NCI-H187 treated with DMSO at 0.1 percent for 48 hours (cell line): ENCODE data around the gene RAB11FIP4.

ENCODE experiments used
- DNase-seq: peaks from one replicate; lab custom pipeline; 2025; lab: John Stamatoyannopoulos, UW

Gene RAB11FIP4

DNA sequence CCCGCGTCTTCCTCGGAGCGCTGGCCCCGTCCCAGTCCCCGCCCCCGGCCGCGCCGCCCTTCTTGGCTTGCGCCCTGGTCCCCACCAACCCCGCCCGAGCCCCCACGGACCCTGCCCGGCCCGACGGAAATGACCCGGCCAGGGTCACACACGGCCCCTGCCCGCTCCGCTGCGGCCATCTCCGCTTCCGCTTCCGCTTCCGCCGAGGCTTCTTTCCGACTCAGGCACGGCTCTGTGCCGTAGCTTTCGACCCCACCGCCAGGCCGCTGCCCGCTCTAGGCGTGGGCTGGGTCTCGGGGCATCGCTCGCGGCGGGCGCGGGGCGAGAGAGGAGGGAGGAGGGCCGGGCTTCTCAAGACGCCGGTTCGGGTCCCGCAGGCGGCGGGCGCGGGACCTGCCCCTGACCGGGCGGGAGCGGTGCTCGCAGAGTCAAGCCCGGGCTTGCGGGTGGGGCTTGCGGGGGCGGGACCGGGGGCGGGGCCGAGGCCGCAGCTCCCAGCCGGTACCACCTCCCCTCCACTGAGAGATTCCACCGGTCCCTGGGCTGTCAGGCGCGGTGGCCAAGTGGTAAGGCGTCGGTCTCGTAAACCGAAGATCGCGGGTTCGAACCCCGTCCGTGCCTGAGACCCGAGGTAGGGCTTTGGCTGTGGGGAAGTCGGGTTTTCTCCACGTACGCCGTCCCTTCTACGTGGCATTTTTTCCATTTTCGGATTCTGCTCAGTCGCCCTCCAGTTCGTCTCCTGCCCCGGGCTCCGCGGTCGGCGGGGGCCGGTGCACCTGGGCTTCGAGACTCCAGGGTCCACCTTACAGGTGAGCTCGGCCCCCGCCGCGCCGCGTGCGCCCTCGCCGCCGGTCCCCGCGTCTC is 158.3 kb downstream of the RAB11FIP4 start:
- DNase-seq: peak; percentile 33

DNA sequence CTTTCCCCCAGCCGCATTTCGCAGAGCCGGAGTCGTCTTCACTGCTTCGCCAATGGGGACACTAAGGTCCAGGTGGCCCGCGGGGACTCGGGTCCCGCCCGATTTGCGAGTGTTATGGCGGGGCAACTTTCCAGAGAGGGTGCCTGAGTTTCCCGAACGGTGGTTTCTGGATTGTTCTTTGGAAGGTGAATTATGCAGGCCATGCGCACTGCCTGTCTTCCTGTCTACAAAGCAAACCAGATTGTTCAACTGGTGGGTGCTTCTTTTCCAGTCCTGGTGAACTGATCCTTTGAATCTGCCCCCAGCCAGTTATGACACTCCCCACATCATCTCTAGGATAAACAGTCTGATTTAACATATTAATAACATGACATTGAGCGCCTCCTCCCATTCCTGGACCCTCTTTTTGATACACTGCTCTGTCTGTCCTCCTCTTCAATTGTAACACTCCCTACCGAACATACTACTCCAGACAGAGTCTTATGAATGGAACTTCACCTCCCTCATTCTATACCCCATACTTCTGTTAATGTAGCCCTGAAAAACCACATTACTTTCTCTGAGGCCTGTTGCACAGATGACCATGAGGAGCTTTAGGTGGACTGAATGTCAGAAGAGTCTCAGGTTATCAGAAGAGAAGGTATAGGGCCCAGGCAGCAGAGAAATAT is 159.0 kb downstream of the RAB11FIP4 start:
- DNase-seq: no peak

DNA sequence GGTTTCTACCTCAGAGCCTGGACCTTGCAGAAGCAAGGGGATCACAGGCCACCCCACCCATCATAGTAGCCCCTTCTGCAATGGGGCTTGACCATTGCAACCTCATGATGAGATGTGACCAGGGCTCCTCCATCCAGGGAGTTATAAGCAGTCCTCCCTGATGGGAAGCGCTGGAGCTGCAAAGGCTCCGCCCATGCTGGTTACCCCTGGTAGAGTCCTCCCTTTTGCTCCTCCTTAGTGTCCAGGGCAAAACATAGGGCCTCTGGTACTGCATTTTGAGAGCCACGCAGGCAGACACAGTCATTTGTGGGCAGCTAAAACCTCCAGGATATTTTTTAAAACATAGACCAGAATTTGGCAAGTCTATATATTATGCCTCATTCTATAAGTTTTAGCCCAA is 161.1 kb downstream of the RAB11FIP4 start:
- DNase-seq: no peak

DNA sequence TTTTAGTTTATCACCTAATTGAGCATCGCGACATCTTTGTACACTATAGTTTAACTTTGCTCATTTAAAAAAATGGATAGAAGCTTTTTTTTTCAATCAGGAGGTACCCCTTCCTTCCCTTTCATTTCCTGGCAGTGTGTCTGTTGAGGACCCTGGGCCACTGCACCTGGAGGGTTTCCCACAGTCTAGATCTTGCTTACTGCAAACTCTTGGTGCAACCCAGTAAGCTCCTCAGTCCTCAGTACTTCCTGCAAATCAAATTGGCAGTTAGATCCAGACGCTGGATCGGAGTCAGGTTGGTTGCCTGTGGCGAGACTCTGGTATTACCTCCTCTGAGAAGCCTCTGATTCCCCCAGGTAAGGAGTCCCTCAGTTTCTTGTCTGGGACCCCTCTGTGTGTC is 162.0 kb downstream of the RAB11FIP4 start:
- DNase-seq: no peak

DNA sequence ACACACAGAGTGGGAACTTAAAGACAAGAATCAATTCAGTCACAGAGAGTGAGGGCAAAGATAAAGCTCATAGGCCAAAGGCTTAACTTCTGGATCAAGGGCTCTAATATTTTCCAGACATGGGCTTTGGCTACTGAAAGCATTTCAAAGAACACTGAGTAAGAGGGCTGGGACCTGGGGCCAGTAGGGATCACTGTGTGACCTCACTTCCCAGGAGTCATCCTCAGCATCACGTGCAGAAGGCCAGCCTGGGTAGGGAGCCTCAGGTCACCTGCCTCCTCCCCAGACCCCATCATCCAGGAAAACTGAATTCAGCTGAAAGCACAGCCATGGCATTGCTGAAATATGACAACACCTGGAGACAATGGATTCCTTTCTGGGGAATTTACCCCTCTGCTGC is 163.5 kb downstream of the RAB11FIP4 start:
- DNase-seq: no peak

DNA sequence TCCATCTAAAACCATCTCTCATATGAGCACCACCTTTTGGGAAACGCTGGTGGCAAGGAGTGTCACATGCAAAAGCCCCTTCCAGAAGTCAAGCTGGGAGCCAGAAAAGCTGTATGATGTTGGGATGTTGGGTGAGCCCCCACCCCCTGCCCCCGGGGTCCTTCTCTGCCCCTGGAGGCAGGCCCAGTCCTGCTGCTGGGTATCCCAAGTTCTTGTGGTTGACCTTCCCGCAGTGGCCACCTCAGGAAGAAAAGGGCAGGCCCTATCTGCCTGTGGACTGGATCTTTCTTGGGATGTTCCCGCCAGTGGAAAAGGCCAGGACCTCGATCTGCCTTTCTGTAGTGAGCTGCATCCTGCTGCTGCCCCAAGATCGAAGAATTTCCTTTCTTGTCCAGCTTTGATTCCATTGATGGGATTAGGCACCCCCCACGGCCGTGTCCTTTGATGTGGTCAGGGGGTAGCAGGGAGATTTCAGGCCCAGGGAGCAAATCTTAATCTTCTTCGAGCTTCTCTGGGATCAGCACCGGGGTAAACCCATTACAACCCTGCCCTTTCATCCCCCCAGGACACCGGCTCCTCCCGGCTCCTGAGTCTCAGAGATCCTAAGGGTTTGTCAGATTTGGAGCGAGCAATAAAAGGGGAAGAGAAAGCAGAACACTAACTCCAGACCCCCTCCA is 165.6 kb downstream of the RAB11FIP4 start:
- no peak for DNase-seq

DNA sequence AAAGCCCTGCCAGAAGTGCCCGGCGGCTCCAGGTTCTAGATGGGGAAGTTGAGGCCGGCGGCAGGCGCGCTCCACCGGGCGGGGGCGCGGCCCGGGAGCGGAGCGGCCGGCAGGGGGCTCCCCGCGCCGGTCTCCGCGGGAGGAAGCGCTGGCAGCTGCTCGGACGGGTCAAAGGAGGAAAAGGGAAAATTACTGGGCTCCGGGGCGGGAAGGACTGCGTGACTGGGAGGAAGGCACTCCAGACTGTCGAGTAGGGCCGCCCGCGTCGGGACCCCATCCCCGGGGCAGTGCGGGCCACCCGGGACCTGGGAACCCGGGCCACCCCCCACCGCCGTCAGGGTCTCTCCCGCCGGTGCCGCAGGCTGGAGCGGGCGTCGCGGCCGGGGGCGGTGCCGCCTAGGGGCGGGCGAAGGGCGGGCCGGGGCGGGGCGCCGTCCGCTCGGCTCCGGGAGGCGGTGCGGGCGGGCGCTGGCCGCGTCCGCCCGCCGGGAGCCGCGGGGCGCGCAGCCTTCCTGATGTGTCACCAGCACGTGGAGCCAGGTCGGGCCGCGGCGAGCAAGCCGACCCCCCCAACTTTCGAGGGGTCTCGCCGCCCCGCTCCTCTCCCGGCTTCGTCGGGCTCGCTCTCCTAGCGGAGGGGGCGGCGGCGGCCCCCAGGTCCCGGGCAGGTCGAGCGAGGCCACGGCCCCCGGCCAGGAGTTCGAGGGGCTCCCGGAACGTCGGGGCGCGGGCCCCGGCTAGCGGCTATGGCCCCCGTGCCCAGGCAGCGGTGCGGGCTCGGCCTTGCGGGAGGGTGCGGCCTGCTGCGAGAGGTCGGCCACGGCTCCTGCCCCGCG is 167.5 kb downstream of the RAB11FIP4 start:
- no peak for DNase-seq

DNA sequence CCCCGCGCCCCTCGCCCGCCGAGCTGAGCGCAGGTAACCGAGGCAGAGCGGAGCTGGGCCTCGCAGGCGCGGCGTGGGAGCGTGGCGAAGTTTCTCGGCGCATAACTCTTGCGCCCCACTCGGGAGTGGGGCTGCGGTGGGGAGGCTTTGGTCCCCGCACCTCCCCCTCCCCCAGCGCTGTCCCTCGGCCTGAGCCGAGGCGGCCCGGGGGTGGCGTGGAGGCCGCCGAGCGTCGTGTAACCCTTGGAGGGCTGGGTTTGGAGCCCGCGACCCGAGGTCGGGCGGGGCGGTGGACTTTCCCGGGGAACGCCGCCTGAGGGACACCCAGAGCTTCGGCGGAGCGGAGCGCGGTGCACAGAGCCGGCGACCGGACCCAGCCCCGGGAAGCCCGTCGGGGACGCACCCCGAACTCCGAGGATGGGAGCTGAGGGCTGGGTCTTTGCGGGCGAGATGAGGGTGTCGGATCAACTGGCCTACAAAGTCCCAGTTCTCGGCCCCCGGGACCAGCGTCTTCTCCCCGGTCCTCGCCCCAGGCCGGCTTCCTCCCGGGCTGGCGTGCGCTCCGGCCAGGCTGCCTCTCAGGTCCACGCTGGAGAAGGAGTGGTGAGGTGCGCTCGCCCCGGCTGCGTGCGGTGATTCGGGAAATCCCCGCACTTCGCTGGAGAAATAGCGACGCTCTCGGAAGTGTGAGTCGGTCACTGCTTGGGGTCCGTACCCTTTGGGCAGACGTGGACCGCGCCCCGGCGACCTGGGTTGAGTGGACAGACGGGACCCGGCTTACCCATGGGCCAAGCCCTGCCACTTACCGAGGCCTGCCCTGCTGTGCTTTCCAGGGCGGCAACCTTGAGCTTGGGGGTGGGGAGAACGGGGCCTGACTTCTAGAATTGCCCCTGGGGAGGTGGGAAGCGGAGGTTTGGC is 168.4 kb downstream of the RAB11FIP4 start:
- no peak for DNase-seq

DNA sequence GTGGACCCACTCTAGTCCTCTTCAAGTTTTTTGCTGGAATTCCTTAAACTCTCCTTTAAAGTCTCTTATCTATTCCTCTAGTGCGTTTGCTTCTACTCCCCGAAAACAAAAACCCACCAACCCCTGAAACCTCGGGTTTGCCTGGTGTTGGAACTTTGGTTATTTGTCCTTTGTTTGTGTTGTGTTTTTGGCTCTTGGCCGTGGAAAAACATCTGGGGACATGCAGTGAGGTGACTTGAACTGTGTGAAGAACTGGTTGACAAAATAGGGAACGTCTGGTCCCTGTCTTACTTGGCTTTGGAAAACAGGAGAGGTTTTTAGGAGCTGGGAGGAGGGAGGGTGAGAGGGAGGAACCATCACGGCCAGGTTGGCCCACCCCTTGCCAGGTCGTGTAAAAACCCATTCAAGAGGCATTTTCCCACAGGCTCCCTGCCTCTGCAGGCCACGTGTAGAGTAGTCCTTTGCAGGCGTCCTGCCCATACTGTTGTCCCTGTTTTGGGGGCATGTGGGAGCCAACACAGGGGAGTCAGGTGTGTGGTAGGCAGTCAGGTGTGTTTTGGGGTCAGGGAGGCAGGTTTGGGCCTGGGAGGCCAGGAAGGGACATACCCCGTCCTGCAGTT is 169.3 kb downstream of the RAB11FIP4 start:
- DNase-seq: no peak

DNA sequence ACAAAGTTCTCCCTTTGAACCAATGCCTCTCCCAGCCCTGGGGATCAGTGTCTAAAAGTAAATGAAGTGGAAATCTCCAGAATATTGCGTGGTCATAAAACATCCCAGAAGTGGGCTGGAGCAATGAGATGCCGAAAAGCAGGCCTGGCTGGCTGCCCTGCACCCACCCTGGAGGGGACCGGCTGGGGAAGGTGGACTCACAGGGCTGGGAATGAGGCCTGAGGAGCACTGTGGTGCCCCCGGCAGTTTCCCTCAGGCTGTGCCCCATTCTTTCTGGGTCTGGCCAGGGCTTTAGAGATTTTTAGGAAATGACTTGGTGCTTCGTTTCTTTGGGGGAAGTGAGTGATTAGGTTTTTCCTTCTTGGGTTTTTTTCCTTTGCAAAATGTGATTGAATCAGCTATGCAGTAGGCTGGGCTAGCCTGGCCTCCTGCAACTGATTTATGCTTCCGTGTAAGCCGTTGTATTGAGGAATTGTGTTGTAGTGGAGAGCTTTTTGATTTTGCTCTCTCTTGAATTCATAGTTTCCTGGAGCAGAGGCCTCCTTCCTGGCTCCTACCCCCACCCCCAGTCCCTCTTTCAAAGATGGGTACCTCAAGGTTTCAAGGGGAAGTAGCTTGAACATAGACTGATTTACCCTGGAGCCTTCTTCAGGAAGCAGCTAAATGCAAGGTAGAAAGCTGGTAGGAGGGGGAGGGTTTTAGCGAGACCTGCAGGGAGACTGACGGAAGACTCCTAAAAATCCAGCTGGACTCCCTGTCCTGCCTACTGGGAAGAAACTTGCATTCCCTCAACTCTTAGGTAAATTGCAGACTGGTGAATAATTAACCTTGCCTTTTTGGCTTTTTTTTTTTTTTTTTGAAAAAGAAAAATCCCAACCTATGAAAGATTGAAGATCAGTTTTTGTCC is 170.2 kb downstream of the RAB11FIP4 start:
- DNase-seq: no peak

DNA sequence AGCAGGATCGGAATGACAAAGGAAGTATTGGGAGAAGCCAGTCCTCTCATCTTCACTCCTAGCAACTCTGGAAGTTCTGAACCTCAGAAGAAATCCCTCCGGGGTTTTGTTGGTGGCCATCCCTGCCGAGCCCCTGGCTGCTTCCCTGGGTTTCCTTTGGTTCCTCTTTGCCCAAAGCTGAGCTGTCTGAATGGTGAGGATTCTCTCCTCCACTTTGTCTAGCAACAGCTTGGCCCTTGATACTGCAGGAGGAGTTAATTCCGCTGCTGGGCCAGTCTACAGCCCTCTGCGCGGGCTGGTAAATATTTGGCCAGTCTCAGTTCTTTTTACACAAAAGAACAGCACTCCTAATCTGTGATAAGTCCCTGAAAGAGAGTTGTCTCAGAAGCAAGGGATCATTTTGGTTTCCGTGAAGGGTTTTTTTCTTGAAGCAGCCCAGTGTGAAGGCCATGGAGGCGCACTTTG is 170.9 kb downstream of the RAB11FIP4 start:
- DNase-seq: no peak

DNA sequence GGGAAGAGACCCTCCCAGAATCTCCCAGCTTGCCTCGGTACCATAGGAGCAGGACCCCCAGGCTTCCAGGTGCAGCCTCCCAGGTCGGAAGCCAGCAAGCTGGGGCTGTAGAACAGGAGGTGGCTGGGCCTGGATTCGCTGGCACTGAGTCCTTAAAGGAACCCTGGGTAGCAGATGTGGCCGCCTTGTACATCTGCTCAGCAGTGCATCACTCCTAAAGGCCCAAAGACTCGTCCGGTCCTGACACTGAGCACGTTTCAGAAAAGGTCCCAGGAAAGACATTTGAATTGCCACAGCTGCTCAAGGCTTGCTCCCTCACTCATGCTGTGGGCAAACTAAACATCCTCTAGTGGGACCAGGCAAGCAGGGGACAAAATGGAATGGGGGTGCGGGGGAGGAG is 172.8 kb downstream of the RAB11FIP4 start:
- no peak for DNase-seq

DNA sequence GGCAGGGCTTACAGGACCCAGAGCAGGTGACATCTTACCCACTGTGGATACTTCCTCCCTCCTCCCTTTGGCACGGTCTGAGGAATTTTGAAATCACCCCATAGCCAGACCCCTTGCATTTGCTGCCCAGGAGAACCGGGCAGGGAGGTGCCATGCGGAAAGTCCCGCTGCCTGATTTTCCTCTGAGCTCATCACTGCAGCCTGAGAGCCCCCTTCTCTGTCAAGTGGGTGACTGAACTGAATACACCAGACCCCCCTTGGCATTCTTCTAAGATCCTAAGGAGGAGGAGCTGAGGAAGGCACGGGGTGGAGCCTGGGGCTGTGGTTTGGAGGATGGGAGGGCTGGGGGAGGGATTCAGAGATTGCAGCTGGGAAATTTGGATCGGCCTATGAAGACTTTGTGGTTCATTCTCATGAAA is 173.4 kb downstream of the RAB11FIP4 start:
- DNase-seq: no peak

DNA sequence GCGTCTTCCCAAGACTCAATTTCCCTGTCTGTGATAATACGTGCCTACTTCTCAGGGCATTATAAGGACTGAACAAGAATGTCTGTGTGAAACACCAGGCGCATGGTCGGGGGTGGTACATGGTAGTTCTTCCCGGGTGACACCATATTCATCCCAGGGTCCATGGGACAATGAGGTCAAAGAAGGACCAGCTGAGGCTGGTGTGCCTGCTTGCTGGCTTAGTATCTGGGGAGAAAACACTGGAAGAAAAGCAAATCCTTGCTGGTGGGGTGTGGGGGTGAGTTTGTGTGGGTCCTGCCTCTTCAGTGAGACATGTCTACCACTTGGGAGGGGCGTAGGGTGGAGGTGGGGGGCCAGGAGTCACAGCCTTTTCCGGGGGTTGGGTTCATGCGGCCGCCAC is 174.2 kb downstream of the RAB11FIP4 start:
- no peak for DNase-seq

DNA sequence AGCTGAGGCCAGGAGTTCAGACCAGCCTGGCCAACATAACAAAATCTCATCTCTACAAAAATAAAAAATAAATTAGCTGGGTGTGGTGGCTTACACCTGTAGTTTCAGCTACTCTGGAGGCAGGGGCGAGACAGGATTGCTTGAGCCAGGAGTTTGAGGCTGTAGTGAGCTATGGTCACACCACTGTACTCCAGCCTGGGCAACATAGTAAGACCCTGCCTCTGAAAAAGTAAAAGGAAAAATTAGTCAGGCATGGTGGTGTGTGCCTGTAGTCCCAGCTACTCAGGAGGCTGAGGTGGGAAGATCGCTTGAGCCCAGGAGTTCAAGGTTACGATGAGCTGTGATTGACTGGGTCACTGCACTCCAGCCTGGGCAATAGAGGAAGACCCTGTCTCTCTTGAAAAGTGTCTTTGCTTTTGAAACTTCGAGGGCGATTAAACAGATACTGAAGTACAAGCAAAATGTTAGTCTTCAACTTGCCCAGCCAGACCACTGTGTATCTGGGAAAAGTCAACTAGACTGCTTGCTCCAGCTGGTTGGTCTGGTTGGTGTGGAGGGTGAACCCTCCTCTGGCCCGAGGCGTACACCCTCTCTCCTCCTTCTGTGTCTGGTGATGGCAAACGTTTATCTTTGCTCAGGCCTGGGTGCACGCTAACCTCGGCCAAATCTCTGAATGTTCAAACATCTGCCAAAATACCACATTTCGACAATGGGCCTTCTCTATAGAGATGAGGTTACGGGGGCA is 174.9 kb downstream of the RAB11FIP4 start:
- DNase-seq: no peak

DNA sequence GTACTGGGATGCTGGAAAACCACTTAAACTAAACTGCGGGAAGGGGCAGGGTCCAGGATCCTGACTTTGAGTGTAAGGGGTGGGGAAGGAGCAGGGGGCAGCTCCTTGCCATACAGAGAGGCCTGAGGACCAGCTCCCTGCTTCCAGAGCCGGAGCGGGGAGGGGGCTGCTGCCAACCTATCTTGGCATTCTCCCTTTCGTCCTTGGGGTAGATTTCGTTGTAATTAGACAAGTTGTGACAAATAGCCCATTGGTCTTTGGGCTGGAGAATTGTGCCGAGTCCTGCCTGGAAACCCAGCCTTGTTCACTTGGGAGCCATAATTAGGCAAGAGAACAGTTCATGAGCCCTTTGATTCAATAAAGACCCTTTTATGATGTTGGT is 175.5 kb downstream of the RAB11FIP4 start:
- no peak for DNase-seq

DNA sequence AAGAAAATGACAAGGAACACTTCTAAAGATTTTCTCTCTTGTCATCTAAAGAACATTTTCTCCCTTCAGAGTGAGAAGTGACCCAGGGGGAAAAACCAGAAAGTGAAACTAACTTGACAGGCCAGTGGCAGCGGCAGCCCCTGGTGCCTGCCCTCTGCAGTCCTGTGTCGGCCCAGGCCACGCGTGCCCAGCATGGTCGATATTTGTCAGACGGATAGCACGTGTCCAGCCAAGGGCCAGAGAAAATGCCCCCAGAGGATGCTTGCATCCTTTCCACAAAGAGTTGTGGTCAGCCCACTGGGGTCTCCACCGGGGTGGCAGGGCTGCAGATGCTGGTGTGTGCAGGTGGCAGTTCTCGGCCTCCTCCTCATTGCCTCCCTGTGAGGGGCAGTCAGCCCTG is 176.6 kb downstream of the RAB11FIP4 start:
- DNase-seq: no peak

DNA sequence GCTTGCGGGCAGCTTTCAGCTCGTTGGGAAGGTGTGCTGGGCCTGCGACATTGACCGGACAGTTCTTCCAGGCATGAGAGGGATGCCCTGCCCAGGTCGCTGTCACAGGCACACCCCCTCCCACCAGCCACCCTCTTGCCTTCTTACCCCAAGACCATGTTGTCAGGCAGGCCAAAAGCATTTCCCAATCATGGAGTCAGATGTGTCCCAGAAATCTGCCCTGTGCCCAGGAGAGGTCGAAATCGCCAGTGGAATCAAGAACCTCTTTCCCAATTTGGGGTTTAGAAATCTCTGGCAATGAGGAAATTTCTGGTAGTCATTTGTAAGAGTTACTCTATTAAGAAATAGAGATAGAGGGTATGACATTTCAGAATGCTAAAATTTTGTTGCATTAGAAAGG is 177.1 kb downstream of the RAB11FIP4 start:
- DNase-seq: no peak

DNA sequence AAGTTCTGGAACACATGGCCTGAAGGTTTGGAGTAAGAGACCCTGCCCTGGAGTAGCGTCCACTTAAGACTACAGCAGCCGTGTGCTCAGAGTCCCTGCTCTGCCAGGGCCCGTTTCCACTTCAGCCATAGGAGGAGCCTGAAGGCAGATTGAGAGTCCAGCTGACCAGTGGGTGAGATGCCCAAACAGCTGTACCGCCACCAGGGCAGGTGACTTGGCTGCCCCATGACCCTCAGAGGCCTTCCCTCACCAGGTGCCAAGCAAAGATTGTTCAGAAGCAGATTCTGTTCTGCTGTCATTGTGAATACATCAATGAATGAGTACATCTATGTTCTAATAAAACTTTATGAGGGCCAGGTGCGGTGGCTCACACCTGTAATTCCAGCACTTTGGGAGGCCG is 178.8 kb downstream of the RAB11FIP4 start:
- no peak for DNase-seq
